Measurements from ENCODE around the gene ZDHHC7. TPM values are rescaled to one million over a fixed set of nuclear protein-coding genes. Genes with fewer than 3 reads are reported as not detected.

The ZDHHC7 gene
- total RNA-seq, 6 donors from 2014 or later: 77.4 to 112 (median 92.7) TPM

- ATAC-seq (ENCODE audit: low FRiP score in 2 of 2) (no peak), DNase-seq (no peak)
- peaks cover 0 to 6% (median 5%) of the 10 kb centered on the region in 4 donors for H3K4me1 ChIP-seq
- WGBS, 2 donors: 58% methylated on average over 9 of the region's 9 CpGs
- no peak overlapping the region for H3K27ac ChIP-seq
- no peaks in the 10 kb centered on the region for H3K9me3 ChIP-seq
- H3K36me3 ChIP-seq: no peaks in the 10 kb centered on the region
- TF ChIP-seq POLR2A (IDR thresholded peaks at IDR 0.05) (no peak), CTCF (IDR thresholded peaks at IDR 0.05) (no peak), EP300 (IDR thresholded peaks at IDR 0.05) (no peak), POLR2AphosphoS5 (IDR thresholded peaks at IDR 0.05) (no peak)
- no peak overlapping the region for H3K4me3 ChIP-seq
- no peaks in the 10 kb centered on the region for H3K27me3 ChIP-seq
Measured at GRCh38 chr16:84937196-84938005, 73.9 kb downstream of the ZDHHC7 start.

DNA sequence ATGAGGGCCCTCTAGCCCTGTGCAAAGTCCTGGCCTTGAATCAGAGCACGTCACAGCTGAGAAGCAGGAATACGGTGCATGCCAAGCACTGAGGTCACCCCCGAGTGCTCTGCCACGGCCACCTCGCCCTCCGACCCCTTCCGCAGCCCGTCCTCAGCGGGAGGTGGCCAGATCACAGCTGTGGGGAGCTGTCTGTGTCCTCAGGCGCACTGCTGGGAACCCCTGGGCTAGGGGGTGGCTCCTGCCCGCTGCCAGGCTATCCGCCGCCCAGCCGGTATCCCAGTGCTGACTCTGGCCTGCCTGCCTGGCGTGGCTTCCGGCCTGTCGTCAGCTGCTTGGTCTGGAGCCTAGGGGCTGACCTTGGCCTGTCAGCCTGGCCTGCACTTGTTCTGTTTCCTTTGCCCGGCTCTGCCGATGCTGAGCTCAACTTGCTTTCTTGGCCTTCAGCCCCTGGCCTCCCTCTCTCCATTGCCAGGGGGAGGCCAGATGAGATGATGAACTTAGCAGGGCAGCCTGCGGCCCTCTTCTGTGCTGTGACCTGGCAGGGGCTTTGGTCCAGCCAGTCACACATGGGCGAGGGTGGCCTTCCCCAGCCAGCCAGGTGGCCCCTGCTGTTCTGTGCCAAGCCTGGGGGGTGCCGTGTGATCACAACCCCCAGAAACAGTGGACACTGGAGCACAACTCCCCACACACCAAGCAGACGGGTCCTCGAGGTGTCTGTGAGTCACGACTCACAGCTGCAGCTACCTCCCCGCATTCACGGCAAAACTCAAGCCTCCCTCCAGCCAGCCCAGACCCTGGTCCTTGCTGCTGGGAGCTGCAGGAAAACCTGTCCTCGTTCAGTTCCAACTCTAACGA, 77.3 kb downstream of the ZDHHC7 start:
- ATAC-seq (ENCODE audit: low FRiP score in 2 of 2): peak; percentile 67 to 83
- H3K36me3 ChIP-seq: no peaks in the 10 kb centered on the region
- peak overlapping the region; percentile 24 to 74 (median 49) for H3K27ac ChIP-seq
- TF ChIP-seq CTCF (IDR thresholded peaks at IDR 0.05) (no peak), POLR2AphosphoS5 (IDR thresholded peaks at IDR 0.05) (peak; percentile 55 to 57), POLR2A (IDR thresholded peaks at IDR 0.05) (no peak), EP300 (IDR thresholded peaks at IDR 0.05) (peak in 1 of 4 donors; percentile 25)
- 68 to 69% methylated on average over 8 to 29 of the region's 29 CpGs for WGBS, 2 donors
- H3K4me1 ChIP-seq: peaks cover 4 to 9% (median 5%) of the 10 kb centered on the region in 4 donors
- H3K27me3 ChIP-seq: no peaks in the 10 kb centered on the region
- no peak overlapping the region for H3K4me3 ChIP-seq
- peak in 1 of 2 donors; percentile 89 for DNase-seq
- no peaks in the 10 kb centered on the region for H3K9me3 ChIP-seq

DNA sequence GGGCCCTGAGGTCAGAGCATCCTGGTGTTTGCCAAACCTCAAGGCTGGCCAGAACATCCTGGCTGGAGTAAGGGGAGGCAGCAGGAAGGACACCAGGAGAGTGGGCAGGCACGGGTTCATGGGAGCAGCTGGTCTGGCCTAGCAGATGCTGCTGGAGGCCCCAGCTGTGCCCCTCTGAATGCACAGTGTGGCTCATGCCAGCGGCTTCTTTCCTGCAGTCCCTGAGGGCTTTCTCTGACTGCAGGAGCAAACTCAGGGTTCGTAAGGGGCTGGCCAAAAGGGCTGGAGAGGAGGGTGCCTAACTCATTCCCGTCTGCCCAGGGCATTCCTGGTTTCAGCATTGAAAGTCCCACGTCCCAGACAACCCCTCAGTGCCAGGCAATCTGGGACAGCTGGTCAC, 78.7 kb downstream of the ZDHHC7 start:
- H3K27ac ChIP-seq: no peak overlapping the region

GRCh38 chr16:84931506-84931905, 79.8 kb downstream of the ZDHHC7 start:
- no peak for DNase-seq
- ATAC-seq (ENCODE audit: low FRiP score in 2 of 2): no peak
- Histone ChIP-seq H3K27me3 (no peaks in the 10 kb centered on the region), H3K36me3 (no peaks in the 10 kb centered on the region), H3K4me3 (no peak overlapping the region), H3K4me1 (peaks cover 6 to 15% (median 11%) of the 10 kb centered on the region in 4 donors), H3K9me3 (no peaks in the 10 kb centered on the region), H3K27ac (no peak overlapping the region)
- no peak for TF ChIP-seq POLR2AphosphoS5 (IDR thresholded peaks at IDR 0.05)
- TF ChIP-seq EP300 (IDR thresholded peaks at IDR 0.05): no peak
- TF ChIP-seq CTCF (IDR thresholded peaks at IDR 0.05): no peak
- TF ChIP-seq POLR2A (IDR thresholded peaks at IDR 0.05): no peak
- WGBS, 2 donors: 85 to 95% methylated on average over 3 to 8 of the region's 8 CpGs

More for the DNA sequence above, 78.7 kb downstream of the ZDHHC7 start:
- DNase-seq (no peak), ATAC-seq (ENCODE audit: low FRiP score in 2 of 2) (no peak)
- no peak for TF ChIP-seq CTCF (IDR thresholded peaks at IDR 0.05)
- TF ChIP-seq POLR2AphosphoS5 (IDR thresholded peaks at IDR 0.05): no peak
- TF ChIP-seq EP300 (IDR thresholded peaks at IDR 0.05): no peak
- TF ChIP-seq POLR2A (IDR thresholded peaks at IDR 0.05): no peak
- no peak overlapping the region for H3K4me3 ChIP-seq
- H3K9me3 ChIP-seq: no peaks in the 10 kb centered on the region
- H3K27me3 ChIP-seq: no peaks in the 10 kb centered on the region
- peaks cover 6 to 15% (median 11%) of the 10 kb centered on the region in 4 donors for H3K4me1 ChIP-seq
- H3K36me3 ChIP-seq: no peaks in the 10 kb centered on the region
- 89 to 90% methylated on average over 2 to 5 of the region's 5 CpGs for WGBS, 2 donors

All from upper lobe of left lung (tissue), 6 donors.